H9 (cell line): Measurements from ENCODE around the gene UNC5B. TPM values are rescaled to one million over a fixed set of nuclear protein-coding genes. Genes with fewer than 3 reads are reported as not detected.
A peak's percentile ranks its signal among the peaks of the same experiment; 100 is the strongest.

Source experiments
- DNase-seq: peaks from one replicate; pipeline ENCODE4 v3.0.0-alpha.2; 2017
- H2AFZ ChIP-seq: one replicate; pipeline ENCODE4 v1.6.1; 2013; ENCODE audit warnings: mild to moderate bottlenecking, low read length, control low read depth, moderate library complexity
- H2AK5ac ChIP-seq: 2 replicates; pipeline ENCODE4 v1.6.1; 2013; ENCODE audit warnings: low read length, control low read depth, mixed read lengths; ENCODE audit not compliant: insufficient read length
- H2BK120ac ChIP-seq: one replicate; pipeline ENCODE4 v1.6.1; 2013; ENCODE audit warnings: low read depth, mild to moderate bottlenecking, low read length, control low read depth, inconsistent platforms; ENCODE audit not compliant: poor library complexity, severe bottlenecking
- H2BK12ac ChIP-seq: 2 replicates; pipeline ENCODE4 v1.6.1; 2013; ENCODE audit warnings: low read length, control low read depth, mixed read lengths, low read depth; ENCODE audit not compliant: insufficient read length
- H2BK15ac ChIP-seq: 2 replicates; pipeline ENCODE4 v1.6.1; 2013; ENCODE audit warnings: low read depth, low read length, control low read depth
- H2BK20ac ChIP-seq: one replicate; pipeline ENCODE4 v1.6.1; 2013; ENCODE audit warnings: low read depth, mild to moderate bottlenecking, low read length, control low read depth, inconsistent platforms; ENCODE audit not compliant: poor library complexity, severe bottlenecking
- H2BK5ac ChIP-seq: 2 replicates; pipeline ENCODE4 v1.6.1; 2013; ENCODE audit warnings: low read length, control low read depth, mixed read lengths; ENCODE audit not compliant: insufficient read length
- H3K14ac ChIP-seq: 2 replicates; pipeline ENCODE4 v1.6.1; 2013; ENCODE audit warnings: low read length, control low read depth; ENCODE audit not compliant: insufficient read depth
- H3K18ac ChIP-seq: 2 replicates; pipeline ENCODE4 v1.6.1; 2013; ENCODE audit warnings: low read depth, mild to moderate bottlenecking, mixed read lengths, low read length, control low read depth; ENCODE audit not compliant: insufficient read length
- H3K23ac ChIP-seq: 2 replicates; pipeline ENCODE4 v1.6.1; 2013; ENCODE audit warnings: low read length, control low read depth, mixed read lengths, low read depth; ENCODE audit not compliant: insufficient read length
- H3K23me2 ChIP-seq: 2 replicates; pipeline ENCODE4 v1.6.1; 2013; ENCODE audit warnings: low read depth, mild to moderate bottlenecking, mixed read lengths, low read length, control low read depth; ENCODE audit not compliant: insufficient read length, poor library complexity, severe bottlenecking
- H3K27ac ChIP-seq: 2 replicates; pipeline ENCODE4 v1.5.1; 2013; ENCODE audit warnings: low read length, control low read depth, mixed read lengths, low read depth; ENCODE audit not compliant: insufficient read length
- H3K27me3 ChIP-seq: 2 replicates; pipeline ENCODE4 v1.6.1; 2013; ENCODE audit warnings: low read length, control low read depth, inconsistent platforms; ENCODE audit not compliant: insufficient read depth
- H3K4ac ChIP-seq: 2 replicates; pipeline ENCODE4 v1.6.1; 2013; ENCODE audit warnings: low read depth, mild to moderate bottlenecking, control low read depth, inconsistent platforms, low read length, moderate library complexity
- H3K4me1 ChIP-seq: 2 replicates; pipeline ENCODE4 v1.6.1; 2013; ENCODE audit warnings: low read length, control low read depth, inconsistent platforms; ENCODE audit not compliant: insufficient read depth
- H3K4me2 ChIP-seq: 2 replicates; pipeline ENCODE4 v1.6.1; 2013; ENCODE audit warnings: low read length, control low read depth, mixed read lengths; ENCODE audit not compliant: insufficient read length, insufficient read depth
- H3K56ac ChIP-seq: 2 replicates; pipeline ENCODE4 v1.6.1; 2013; ENCODE audit warnings: low read depth, mild to moderate bottlenecking, mixed read lengths, low read length, control low read depth; ENCODE audit not compliant: insufficient read length
- H3K79me1 ChIP-seq: 2 replicates; pipeline ENCODE4 v1.6.1; 2013; ENCODE audit warnings: low read depth, mild to moderate bottlenecking, moderate library complexity, low read length, control low read depth, inconsistent platforms; ENCODE audit not compliant: insufficient read depth, poor library complexity, severe bottlenecking
- H3K79me2 ChIP-seq: 2 replicates; pipeline ENCODE4 v1.6.1; 2013; ENCODE audit warnings: low read length, control low read depth, inconsistent platforms; ENCODE audit not compliant: insufficient read depth
- H3K9ac ChIP-seq: 2 replicates; pipeline ENCODE4 v1.6.1; 2013; ENCODE audit warnings: low read length, control low read depth, mixed read lengths; ENCODE audit not compliant: insufficient read length; ENCODE audit errors: extremely low read depth
- H3K9me3 ChIP-seq: one replicate; pipeline ENCODE4 v1.6.1; 2013; ENCODE audit warnings: low read depth, low read length, inconsistent platforms; ENCODE audit not compliant: control insufficient read depth
- H3T11ph ChIP-seq: one replicate; pipeline ENCODE4 v1.6.1; 2013; ENCODE audit warnings: mild to moderate bottlenecking, low read length, control low read depth, inconsistent platforms
- H4K20me1 ChIP-seq: one replicate; pipeline ENCODE4 v1.6.1; 2013; ENCODE audit not compliant: control insufficient read depth, insufficient read length, insufficient read depth
- H4K5ac ChIP-seq: 2 replicates; pipeline ENCODE4 v1.6.1; 2013; ENCODE audit warnings: low read depth, mild to moderate bottlenecking, mixed read lengths, low read length, control low read depth; ENCODE audit not compliant: insufficient read length
- H4K8ac ChIP-seq: replicated peaks from 2 replicates; pipeline ENCODE4 v1.6.1; 2013; ENCODE audit warnings: low read length, control low read depth, mixed read lengths, low read depth; ENCODE audit not compliant: insufficient read length
- H4K91ac ChIP-seq: 2 replicates; pipeline ENCODE4 v1.6.1; 2013; ENCODE audit warnings: low read depth, mild to moderate bottlenecking, moderate library complexity, mixed read lengths, low read length, control low read depth; ENCODE audit not compliant: insufficient read length
- H3K27ac Mint-ChIP-seq, 3 experiments: 2 replicates in 2 of 3; 3 replicates in 1 of 3; pipeline ENCODE4 v1.8.0; 2020 to 2021; ENCODE audit warnings: mixed read lengths in 3 of 3, mild to moderate bottlenecking in 1 of 3, moderate library complexity in 1 of 3
- H3K27me3 Mint-ChIP-seq: 2 replicates; pipeline ENCODE4 v1.8.0; 2021; ENCODE audit warnings: low read depth, mild to moderate bottlenecking, moderate library complexity, mixed read lengths
- H3K36me3 Mint-ChIP-seq, 3 experiments: 2 replicates in 2 of 3; 3 replicates in 1 of 3; pipeline ENCODE4 v1.8.0; 2020 to 2021; ENCODE audit warnings: low read depth in 3 of 3, mixed read lengths in 3 of 3; ENCODE audit not compliant: insufficient read depth in 1 of 3
- H3K4me1 Mint-ChIP-seq, 2 experiments: 2 replicates each; pipeline ENCODE4 v1.8.0; 2020; ENCODE audit warnings: mixed read lengths in 2 of 2
- H3K4me3 Mint-ChIP-seq, 2 experiments: 2 replicates in 1 of 2; 3 replicates in 1 of 2; pipeline ENCODE4 v1.8.0; 2020 to 2021; ENCODE audit warnings: mild to moderate bottlenecking in 2 of 2, mixed read lengths in 2 of 2, moderate library complexity in 1 of 2
- H3K9me3 Mint-ChIP-seq, 2 experiments: 2 replicates in 1 of 2; 3 replicates in 1 of 2; pipeline ENCODE4 v1.8.0; 2020; ENCODE audit warnings: mild to moderate bottlenecking in 2 of 2, mixed read lengths in 2 of 2, moderate library complexity in 1 of 2
- WGBS: extraction: QIAGEN DNeasy Blood & Tissue Kit; methylation state at CpG from one replicate; pipeline ENCODE4 v1.1.7; 2013; ENCODE audit warnings: missing lambda C conversion rate, low lambda C conversion rate, mixed read lengths; ENCODE audit not compliant: insufficient read length; ENCODE audit errors: extremely low coverage; 5-methylcytosine and 5-hydroxymethylcytosine counted together
- total RNA-seq: library from RNA; stranded (reverse); gene quantifications from 2 replicates; pipeline ENCODE4 v1.2.1, GENCODE V29; 2021
- TF ChIP-seq, protein P1 (sequence below): fragments of 200-600 bp; sonication (generic); conservative IDR thresholded peaks from 3 replicates; pipeline ENCODE4 v1.8.0; 2021; ENCODE audit warnings: antibody characterized with exemption, mild to moderate bottlenecking

Gene UNC5B
- total RNA-seq, 1 experiment from 2014 or later = 28.4 TPM

- Histone ChIP-seq H2BK120ac (no peak overlapping the region), H3K4ac (no peak overlapping the region), H3K23ac (no peak overlapping the region), H4K5ac (no peak overlapping the region), H3K27me3 (no peaks in the 10 kb centered on the region), H2BK15ac (no peak overlapping the region), H2BK12ac (no peak overlapping the region), H3K18ac (no peak overlapping the region), H4K20me1 (no peaks in the 10 kb centered on the region), H3K79me1 (no peaks in the 10 kb centered on the region), H3K9ac (no peak overlapping the region), H3K4me1 (peaks cover 4% of the 10 kb centered on the region; the same call in 1 of the 2 replicates), H2AK5ac (no peak overlapping the region), H3K14ac (no peak overlapping the region; the same call in 1 of the 2 replicates), H2BK20ac (no peak overlapping the region), H2BK5ac (no peak overlapping the region), H3K23me2 (no peaks in the 10 kb centered on the region), H3K27ac (no peak overlapping the region), H3T11ph (no peak overlapping the region), H4K91ac (no peak overlapping the region), H3K9me3 (no peaks in the 10 kb centered on the region), H3K4me2 (no peak overlapping the region), H2AFZ (no peak overlapping the region), H3K56ac (no peak overlapping the region), H3K79me2 (no peaks in the 10 kb centered on the region), H4K8ac (no peak overlapping the region)
- no peaks in the 10 kb centered on the region for H3K9me3 Mint-ChIP-seq
- H3K36me3 Mint-ChIP-seq = no peaks in the 10 kb centered on the region
- H3K27me3 Mint-ChIP-seq = peaks cover 3% of the 10 kb centered on the region
- no CpG with 5 or more reads among the region's 22 CpGs for WGBS
- DNase-seq = no peak
- TF ChIP-seq, protein P1, sequence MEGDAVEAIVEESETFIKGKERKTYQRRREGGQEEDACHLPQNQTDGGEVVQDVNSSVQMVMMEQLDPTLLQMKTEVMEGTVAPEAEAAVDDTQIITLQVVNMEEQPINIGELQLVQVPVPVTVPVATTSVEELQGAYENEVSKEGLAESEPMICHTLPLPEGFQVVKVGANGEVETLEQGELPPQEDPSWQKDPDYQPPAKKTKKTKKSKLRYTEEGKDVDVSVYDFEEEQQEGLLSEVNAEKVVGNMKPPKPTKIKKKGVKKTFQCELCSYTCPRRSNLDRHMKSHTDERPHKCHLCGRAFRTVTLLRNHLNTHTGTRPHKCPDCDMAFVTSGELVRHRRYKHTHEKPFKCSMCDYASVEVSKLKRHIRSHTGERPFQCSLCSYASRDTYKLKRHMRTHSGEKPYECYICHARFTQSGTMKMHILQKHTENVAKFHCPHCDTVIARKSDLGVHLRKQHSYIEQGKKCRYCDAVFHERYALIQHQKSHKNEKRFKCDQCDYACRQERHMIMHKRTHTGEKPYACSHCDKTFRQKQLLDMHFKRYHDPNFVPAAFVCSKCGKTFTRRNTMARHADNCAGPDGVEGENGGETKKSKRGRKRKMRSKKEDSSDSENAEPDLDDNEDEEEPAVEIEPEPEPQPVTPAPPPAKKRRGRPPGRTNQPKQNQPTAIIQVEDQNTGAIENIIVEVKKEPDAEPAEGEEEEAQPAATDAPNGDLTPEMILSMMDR = no peak
- H3K4me1 Mint-ChIP-seq = peaks cover 34 to 47% of the 10 kb centered on the region in 2 experiments
- H3K4me3 Mint-ChIP-seq = no peak overlapping the region
- peak overlapping the region in 1 of 3 experiments; percentile 37; a peak in 2 of 7 replicates for H3K27ac Mint-ChIP-seq
Measured at GRCh38 chr10:71239946-71240795, 27.8 kb downstream of the UNC5B start.
